ENCODE results near the gene THADA. TPM values are rescaled to one million over a fixed set of nuclear protein-coding genes. Genes with fewer than 3 reads are reported as not detected.
A peak's percentile ranks its signal among the peaks of the same experiment; 100 is the strongest.

Gene THADA
- total RNA-seq, 4 donors from 2014 or later, result 32.5 to 41.6 (median 39.0) TPM

DNA sequence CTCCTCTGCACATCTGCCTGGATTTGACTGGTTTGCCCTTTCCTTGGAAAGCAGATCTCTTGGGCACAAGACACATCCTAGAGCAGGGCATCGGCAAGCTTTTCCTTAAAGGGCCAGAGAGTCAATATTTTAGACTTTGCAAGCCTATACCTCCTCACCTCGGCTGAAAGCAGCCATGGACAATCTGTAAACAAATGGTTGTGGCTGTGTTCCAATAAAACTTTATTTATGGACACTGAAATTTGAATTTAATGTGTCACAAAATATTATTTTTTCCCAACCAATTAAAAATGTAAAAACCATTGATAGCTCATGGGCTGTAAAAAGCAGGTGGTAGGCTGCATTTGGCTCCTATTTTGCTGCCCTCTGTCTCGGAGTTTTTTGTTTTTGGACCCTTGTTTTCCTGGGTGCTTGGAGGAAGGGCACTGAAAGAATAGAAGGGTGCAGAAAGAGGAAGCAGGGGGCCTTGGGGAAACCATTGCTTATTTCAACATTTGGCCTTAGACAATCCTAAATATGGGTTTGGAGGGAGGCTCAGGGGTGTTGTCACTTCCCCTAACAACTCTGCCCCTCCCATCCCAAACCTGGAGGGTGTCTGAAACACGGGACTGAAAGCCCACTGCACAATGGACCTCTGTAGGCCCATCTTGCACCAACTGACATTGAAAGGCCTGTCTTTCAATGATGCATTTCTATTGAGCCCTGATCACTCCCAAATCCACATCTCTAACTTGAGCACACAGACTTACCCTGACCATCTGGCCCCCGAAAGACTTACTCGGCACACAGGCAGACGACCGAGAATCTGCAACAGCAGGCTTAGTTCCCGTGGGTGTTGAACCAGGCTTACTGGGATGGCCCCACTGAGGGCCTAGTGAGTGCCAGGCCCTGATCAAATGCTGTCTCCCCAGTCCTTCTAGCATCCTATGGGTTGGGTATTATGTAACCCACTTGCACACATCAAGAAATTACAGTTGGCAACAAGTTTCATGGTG lies 362.3 kb downstream of the THADA start:
- TF ChIP-seq, protein P1, sequence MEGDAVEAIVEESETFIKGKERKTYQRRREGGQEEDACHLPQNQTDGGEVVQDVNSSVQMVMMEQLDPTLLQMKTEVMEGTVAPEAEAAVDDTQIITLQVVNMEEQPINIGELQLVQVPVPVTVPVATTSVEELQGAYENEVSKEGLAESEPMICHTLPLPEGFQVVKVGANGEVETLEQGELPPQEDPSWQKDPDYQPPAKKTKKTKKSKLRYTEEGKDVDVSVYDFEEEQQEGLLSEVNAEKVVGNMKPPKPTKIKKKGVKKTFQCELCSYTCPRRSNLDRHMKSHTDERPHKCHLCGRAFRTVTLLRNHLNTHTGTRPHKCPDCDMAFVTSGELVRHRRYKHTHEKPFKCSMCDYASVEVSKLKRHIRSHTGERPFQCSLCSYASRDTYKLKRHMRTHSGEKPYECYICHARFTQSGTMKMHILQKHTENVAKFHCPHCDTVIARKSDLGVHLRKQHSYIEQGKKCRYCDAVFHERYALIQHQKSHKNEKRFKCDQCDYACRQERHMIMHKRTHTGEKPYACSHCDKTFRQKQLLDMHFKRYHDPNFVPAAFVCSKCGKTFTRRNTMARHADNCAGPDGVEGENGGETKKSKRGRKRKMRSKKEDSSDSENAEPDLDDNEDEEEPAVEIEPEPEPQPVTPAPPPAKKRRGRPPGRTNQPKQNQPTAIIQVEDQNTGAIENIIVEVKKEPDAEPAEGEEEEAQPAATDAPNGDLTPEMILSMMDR (IDR thresholded peaks at IDR 0.05), result no peak
- DNase-seq (ENCODE audit: low spot score) (no peak), ATAC-seq (ENCODE audit: low FRiP score) (no peak)

DNA sequence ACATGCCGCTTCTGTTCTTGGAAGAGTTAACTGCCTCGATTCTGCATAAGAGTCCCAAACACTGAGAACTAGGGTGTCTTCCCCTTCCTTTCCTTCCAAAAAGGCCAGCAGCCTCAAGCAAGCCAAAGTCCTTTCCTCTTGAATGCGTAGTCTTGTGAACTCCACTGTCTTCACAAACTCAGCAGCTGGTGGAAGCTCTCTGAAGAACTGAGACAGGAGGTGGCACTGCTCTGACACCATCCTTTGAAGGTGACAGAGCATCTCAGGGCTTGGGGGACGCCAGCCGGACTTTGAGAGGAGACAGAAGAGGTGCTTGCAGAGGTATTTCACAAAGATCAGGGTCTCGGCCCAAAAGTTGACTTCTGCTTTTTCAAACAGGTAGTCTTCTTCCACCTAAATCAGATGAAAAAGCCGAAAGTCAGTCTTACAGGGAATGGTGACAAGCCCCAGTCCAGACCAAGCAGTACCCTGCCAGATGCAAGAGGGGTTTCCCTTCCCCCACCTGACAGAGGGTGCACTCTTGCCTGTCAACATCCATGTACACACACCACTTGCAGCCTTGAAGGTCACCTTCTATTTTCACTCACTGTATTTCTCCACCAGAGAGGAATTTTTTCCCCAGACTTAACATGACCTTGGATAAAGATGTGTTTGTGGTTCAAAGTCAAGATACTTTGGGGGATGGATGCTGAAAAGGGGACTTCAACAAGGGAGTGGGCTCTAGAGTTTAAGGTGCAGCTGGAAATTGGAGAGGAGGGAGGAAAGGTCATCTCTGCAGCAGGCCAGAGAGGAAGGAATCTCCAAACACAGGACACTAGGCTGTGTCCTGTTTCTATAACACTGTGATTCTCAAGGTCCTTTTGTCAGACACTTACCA lies 364.6 kb downstream of the THADA start:
- ATAC-seq (ENCODE audit: low FRiP score), result no peak
- TF ChIP-seq, protein P1 (IDR thresholded peaks at IDR 0.05), result no peak
- DNase-seq (ENCODE audit: low spot score), result no peak

DNA sequence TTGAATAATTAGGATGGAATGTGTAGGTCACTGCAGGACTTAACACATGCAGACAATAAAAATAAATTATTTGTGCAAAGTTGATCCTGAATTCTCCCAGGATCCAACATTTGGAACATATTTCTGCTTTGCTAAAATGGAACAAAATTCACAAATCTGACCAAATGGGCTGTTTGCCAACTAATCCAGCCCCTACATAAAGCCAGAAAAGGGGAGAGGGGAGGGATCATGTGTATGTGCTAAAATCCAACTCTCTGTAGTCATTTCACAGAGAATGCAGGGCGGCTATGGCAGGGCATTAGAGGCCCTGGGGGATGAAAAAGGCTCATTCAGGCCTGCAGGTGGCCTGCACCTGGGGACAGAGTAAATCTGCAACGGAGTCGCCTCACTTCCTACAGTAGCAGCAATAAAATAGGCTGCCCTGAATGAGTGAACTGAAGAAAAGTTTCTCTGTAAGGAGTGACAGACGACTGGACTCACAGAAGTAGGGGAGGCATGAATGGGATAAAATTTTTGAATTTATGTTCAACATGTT lies 365.4 kb downstream of the THADA start:
- TF ChIP-seq, protein P1 (IDR thresholded peaks at IDR 0.05), result no peak
- ATAC-seq (ENCODE audit: low FRiP score), result no peak
- no peak for DNase-seq (ENCODE audit: low spot score)

DNA sequence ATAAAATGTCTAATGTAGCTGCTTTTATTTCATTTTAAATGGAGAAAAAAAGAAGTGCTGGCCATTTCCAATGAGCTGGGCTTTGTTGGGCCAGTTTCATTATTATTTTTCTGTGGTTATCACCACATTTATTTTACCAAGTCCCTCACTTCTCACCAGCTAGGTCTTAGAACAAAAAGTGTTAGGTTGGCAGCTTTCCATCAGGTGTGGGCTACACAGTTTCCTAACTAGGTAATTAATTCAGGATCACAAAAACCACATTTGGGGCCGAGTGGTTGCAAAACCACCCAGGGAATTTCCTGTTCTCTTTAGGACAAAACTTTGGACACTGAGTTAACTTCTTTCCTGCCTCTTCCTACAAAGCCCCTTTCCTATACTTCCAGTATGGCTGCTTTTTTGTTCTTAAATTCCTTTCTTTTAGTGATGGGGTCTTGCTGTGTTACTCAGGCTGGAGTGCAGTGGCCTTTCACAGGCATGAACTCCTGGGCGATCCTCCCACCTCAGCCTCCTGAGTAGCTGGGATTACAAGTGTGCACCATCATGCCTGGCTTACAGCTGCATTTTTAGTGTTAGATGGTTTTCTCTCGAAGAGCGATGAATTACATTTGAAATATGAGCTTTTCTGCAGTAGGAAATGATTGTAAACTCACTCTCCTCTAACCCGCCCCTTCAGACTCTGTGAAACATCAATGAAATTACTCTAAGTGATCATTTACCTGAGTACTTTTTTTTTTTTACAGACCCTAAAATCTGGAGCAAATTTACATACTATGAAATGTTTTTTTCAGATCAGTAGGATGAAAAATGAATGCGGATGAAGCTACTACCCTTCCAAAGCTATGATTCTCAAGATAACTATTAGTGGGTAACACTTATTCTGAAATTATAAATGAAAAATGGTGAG lies 366.8 kb downstream of the THADA start:
- no peak for DNase-seq (ENCODE audit: low spot score)
- ATAC-seq (ENCODE audit: low FRiP score), result no peak

DNA sequence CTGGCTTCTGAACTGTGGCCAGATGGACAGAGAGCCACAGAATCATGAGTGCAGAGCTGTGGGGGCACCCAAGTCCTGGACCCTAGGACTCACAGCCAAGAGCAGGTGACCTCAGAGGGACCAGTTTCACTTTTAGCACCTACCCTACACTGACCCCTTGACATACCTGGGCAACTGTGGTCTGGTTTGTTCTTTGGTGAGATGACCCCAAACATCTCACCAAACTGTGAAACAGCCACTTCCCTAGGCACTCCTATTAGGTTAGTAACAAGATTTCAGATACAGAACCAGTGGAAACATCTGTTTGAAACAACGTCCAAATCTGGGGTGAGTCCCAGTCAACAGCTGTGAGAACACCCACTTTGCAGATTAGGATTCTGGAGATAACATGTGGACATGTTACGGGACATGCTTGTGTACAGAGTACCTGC lies 367.5 kb downstream of the THADA start:
- no peak for ATAC-seq (ENCODE audit: low FRiP score)
- DNase-seq (ENCODE audit: low spot score), result no peak
- TF ChIP-seq, protein P1 (IDR thresholded peaks at IDR 0.05), result no peak

More for the DNA sequence above, 366.8 kb downstream of the THADA start:
- TF ChIP-seq, protein P1 (IDR thresholded peaks at IDR 0.05), result no peak

DNA sequence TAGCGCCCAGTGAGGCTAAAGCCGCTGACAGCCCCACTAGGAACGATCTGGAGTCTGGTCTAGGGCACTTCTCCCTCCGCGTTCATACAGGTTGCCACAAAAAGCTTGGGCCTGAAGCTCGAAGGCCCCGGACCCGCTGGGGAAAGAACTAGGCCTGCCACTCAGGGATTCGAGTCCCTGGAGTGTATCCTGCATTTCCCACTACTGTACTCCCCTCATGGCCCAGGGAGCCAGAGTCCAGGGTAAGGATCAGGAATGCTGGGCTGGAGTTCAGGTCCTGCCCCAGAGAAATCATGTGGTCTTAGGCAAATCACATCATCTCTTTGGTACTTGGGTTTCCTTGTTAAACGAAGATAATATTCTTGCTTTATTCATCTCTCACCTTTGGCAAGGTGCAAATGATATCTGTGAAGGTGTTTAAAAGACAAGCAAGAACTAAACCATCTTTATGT lies 368.0 kb downstream of the THADA start:
- no peak for DNase-seq (ENCODE audit: low spot score)
- TF ChIP-seq, protein P1 (IDR thresholded peaks at IDR 0.05), result no peak
- ATAC-seq (ENCODE audit: low FRiP score), result peak; percentile 0

All from omental fat pad (tissue), 4 donors.